Activated CD4-positive, alpha-beta T cell treated with anti-CD3 and anti-CD28 coated beads, Interleukin-2, amount 50 U/mL, for 24 hours (primary cell): ENCODE measurements around the gene MOGAT2.
"Not testable (repeated sequence)": the region's sequence is repeated elsewhere in the genome, so short reads cannot be mapped to it uniquely, and the experiment has no call there.

Source experiments
- DNase-seq, 2 donors: peaks; one replicate each; pipeline ENCODE4 v3.0.0-alpha.2; 2020; ENCODE audit warnings: low read depth in 1 of 2, low spot score in 1 of 2

MOGAT2 gene

GRCh38 chr11:75748729-75749273 is 31.2 kb downstream of the MOGAT2 start:
- not testable (repeated sequence) for DNase-seq

DNA sequence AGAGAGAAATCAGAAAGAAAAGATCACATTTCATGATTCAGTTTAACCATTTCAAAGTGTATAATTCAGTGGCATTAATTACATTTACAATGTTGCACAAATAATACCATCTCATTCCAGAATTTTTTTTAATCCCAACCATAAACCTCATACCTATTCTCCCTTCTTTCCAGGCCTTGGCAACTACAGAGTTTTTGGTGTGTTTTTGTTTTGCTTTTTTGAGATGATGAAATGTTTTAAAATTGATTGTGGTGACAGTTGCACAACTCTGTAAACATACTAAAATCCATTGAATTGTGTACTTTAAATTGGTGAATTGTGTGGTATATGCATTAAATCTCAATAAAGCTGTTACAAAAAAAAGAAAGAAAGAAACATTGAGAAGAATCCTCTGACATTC is 37.3 kb downstream of the MOGAT2 start:
- not testable (repeated sequence) for DNase-seq

DNA sequence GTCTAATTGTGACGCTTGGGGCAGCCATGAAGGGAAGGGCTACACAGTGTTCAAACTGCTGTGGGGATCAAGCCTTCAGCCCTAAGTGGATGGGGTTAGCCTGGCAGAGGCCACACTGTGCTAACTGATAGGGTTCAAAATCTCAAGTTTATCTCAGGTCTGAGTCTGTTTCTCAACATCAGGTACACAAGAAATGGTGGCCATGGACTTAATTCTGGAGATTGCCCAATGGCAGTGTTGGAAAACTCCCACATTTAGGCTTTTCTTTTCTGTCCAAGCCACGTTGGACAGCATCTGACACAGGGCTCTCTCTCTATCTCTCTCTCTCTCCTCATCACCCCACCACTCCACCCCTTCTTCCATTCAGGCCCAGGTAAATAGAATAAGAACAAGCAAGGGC is 40.0 kb downstream of the MOGAT2 start:
- DNase-seq, result no peak

- DNase-seq, result no peak
Measured at GRCh38 chr11:75759832-75760231, 42.2 kb downstream of the MOGAT2 start.

DNA sequence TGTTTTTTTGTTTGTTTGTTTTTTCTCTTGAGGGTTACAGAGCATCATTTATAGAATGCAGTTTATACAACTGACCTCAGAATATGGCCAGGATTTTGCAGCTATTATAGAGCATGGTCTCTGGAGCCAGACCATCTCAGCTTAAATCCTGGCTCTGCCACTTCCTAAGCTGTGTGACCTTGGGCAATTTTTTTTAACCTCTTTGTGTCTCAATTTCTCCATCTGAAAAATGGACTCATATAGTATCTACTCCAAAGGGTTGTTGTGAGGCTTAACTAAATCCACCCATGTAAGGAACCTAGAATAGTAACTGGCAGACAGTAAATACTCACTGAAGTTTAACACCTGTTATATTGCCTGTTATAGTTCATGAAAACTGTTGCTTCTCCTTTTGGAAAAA is 42.6 kb downstream of the MOGAT2 start:
- no peak for DNase-seq

DNA sequence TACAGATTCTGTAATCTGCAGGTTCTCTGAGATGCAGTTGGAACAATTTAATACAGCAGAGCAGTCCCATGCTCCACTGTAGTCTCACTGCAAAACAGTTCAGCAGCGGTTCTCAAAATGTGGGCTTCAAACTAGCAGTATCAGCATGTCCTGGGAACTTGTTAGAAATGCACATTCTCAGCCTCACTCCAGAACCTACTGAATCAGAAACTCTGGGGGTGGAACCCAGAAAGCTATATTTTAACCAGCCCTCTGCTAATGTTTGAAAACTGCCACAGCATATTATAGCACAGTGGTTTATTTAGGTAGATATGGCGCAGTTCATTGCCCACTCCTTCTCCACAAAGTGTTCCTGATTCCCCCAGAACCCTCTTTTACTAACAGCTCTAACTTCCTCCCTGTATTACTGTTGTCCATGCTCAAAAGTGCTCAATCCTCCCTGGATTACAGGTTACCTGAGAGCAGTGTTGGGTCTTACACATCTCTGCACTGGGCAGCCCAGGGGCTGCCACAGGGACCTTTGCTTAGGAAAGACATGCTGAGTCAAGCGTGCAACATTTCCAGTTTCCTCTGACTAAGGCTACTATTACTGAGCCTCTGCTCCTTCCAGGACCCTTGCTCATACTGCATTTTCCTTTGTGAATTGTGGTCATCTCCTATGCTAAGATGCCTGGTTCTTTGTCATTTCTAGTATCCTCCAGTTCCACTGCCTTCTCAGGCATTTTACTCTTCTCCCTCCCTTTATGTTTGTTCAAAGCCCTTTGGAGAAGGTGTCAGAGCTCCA is 43.3 kb downstream of the MOGAT2 start:
- DNase-seq, result no peak

- DNase-seq, result no peak
Measured at GRCh38 chr11:75762158-75762557, 44.5 kb downstream of the MOGAT2 start.

- DNase-seq, result no peak
Measured at GRCh38 chr11:75762885-75763284, 45.2 kb downstream of the MOGAT2 start.

GRCh38 chr11:75763846-75764245 is 46.2 kb downstream of the MOGAT2 start:
- no peak for DNase-seq

DNA sequence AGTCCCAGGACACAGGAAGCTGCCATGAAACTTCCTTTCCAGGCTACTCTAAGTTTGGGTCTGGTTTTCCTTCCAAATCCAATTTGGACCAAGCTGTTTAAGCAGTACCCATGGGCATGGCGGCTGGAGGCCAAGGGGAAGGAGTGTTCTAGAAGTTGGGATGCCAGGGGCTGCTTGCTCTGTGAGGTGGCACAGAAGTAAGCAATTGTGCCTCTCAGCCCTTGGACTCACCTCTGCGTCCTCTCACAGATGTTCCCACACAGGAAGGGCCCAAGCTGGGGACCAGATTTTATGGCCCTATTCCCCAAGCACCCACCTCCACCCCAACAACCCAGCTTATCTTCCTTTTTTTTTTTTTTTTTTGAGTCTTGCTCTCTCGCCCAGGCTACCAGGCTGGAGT is 47.5 kb downstream of the MOGAT2 start:
- DNase-seq, result no peak

DNA sequence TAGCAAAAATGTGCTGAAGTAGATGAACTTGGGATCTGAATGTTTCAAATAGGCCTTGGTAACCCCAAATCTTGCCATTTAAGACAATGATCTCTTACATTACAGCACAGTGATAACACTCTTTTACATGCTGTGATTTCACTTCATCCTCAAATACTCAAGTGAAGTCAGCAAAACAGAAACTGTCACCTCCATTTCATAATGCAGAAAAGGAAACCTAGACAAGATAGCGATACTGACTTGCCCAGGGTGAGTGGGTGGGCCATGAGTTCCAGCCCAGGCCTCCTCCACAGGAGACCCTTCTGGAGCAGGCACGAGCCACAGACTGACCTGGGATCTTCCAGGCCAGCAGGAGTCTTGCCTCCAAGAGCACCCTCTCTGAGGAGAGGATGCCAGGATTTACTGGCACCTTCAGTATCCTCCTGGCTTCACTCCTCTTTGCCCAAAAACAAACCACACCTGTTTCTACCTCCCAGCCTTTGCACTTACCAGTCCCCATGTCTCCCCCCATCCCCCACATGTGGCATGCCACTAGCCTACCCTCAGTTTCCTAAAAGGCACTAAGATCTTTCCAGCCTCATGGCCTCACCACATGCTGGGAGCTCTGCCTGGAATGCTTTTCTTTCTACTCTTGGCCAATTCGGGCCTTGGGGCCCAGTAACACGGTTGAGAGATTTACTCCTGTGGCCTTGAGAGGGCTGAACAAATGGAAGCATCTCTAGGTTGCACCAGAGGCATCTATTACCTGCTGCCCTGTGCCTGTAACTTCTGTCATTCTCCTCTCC is 49.0 kb downstream of the MOGAT2 start:
- no peak for DNase-seq

GRCh38 chr11:75767228-75767572 is 49.6 kb downstream of the MOGAT2 start:
- no peak for DNase-seq

- DNase-seq, result no peak
Measured at GRCh38 chr11:75767793-75768111, 50.1 kb downstream of the MOGAT2 start.

GRCh38 chr11:75768112-75768908 is 50.7 kb downstream of the MOGAT2 start, which contains the start of gene DGAT2:
TSS of gene DGAT2 (plus strand) at chr11:75768778. CDS start at chr11:75768992, 214 bp downstream.
- DNase-seq, result peak; percentile 57 to 59

DNA sequence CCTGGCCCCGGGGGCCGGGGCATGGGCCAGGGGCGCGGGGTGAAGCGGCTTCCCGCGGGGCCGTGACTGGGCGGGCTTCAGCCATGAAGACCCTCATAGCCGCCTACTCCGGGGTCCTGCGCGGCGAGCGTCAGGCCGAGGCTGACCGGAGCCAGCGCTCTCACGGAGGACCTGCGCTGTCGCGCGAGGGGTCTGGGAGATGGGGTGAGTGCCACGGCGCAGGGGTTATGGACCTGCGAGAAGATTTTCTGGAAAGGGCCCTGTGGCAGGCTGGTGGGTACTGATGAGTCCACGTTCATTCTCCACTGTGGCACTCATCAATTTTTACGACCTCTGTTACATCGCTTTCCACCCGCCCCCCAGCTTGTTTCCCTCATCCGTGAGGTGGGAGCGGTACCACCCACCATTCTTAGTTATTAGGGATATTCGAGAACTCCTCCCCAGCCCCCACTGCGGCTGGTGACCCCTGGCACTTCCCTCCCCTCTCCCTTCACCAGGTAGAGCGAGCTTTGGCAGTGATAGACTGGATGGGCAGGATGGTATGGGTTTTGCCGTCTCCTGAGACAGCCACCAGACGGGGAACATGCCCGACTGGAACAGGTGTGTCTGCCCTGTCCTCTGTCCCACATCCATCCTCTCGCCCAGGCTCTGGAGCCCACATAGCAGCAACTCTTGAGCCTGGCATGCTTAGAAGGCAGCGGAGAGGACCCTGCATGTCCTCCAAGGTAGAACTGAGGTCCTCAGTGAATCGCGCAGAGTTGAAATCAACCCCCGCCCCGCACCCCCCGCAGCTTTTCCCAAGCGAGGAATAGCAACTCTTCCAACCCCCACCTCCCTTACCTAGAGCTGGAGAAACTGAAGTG is 51.5 kb downstream of the MOGAT2 start:
- no peak for DNase-seq

DNA sequence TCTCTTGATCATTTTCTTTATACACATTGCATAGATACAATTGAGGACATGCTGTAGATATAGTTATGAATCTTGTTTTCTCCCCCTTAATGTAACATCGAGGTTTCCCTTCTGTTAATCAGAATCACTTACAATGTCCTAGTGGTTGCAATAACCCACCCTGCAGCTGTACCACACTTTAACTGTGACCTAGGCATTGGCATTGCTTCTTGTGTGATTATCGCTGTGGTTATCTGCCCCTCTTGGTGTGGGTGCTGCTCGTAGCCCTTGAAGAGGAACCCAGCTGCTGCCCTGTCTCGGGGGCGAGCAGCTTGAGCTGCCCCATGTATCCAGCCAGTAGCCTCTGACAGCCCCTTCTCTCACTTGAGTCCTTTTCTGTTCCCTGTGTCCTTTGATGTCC is 52.5 kb downstream of the MOGAT2 start:
- no peak for DNase-seq

DNA sequence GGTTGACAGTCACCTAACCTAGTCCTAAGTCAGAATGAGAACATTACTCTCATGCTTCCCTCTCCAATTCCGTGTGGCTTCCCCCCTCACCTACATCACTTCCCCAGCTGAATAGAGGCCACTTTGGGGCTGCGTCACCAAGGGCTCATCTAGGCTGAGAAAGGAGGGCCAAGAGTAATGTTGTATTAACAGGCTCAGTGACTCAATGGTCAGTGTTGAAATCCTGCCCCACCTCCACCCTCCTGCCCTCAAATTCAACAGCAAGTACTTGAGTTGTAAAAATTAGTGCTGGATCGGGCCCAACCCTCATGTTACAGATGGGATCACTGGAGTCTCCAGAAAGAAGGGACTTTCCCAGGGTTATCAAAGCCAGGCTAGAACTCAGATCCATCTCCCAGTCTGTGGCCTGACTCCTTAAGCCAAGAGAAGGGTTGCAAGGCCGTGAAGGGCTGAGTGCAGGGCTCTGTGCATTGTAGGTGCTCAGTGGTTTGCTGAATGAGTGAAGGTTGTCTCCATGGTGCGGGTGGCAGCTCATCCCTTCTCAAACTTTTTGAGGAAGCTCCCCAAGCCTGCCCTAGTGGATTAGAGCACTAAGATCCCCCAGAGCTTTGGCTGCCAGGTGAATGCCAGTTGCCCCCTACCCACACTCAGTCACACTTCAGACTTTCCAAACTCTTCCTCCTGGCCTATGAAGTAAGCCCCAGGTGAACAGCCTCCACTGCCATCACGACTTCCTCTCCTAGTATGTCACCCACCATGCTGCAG is 54.2 kb downstream of the MOGAT2 start:
- no peak for DNase-seq

GRCh38 chr11:75773595-75774353 is 56.1 kb downstream of the MOGAT2 start:
- no peak for DNase-seq

- no peak for DNase-seq
Measured at GRCh38 chr11:75775056-75775455, 57.4 kb downstream of the MOGAT2 start.
